NCI-H2081 (cell line): ENCODE results near the gene ADAMTSL3.
"Not testable (repeated sequence)": the region's sequence is repeated elsewhere in the genome, so short reads cannot be mapped to it uniquely, and the experiment has no call there.

Experiments
- DNase-seq, 2 experiments: peaks; one replicate each; lab custom pipeline; 2025; lab: John Stamatoyannopoulos, UW

ADAMTSL3 gene

GRCh38 chr15:83919978-83920510 is 266.1 kb downstream of the ADAMTSL3 start:
- DNase-seq, result no peak

GRCh38 chr15:83922649-83923294 is 268.8 kb downstream of the ADAMTSL3 start:
- no peak for DNase-seq

- no peak for DNase-seq
Measured at GRCh38 chr15:83926116-83926515, 272.2 kb downstream of the ADAMTSL3 start.

- DNase-seq, result no peak
Measured at GRCh38 chr15:83927704-83928391, 273.9 kb downstream of the ADAMTSL3 start.

GRCh38 chr15:83928392-83928734 is 274.4 kb downstream of the ADAMTSL3 start:
- DNase-seq, result no peak

GRCh38 chr15:83928878-83929418 is 275.0 kb downstream of the ADAMTSL3 start:
- DNase-seq, result no peak

GRCh38 chr15:83929619-83930018 is 275.7 kb downstream of the ADAMTSL3 start:
- no peak for DNase-seq

GRCh38 chr15:83930392-83931212 is 276.7 kb downstream of the ADAMTSL3 start:
- no peak for DNase-seq

- DNase-seq, result no peak
Measured at GRCh38 chr15:83935774-83936173, 281.9 kb downstream of the ADAMTSL3 start.

GRCh38 chr15:83940136-83940535 is 286.2 kb downstream of the ADAMTSL3 start:
- DNase-seq, result no peak

- no peak for DNase-seq
Measured at GRCh38 chr15:83943043-83943442, 289.1 kb downstream of the ADAMTSL3 start.

GRCh38 chr15:83943849-83944404 is 290.0 kb downstream of the ADAMTSL3 start:
- DNase-seq, result no peak

- no peak for DNase-seq
Measured at GRCh38 chr15:83947156-83947555, 293.2 kb downstream of the ADAMTSL3 start.

- no peak for DNase-seq
Measured at GRCh38 chr15:83954506-83954905, 300.6 kb downstream of the ADAMTSL3 start.

- no peak for DNase-seq
Measured at GRCh38 chr15:83955806-83956265, 301.9 kb downstream of the ADAMTSL3 start.

GRCh38 chr15:83956887-83957286 is 303.0 kb downstream of the ADAMTSL3 start:
- no peak for DNase-seq

- no peak for DNase-seq
Measured at GRCh38 chr15:83959477-83959876, 305.6 kb downstream of the ADAMTSL3 start.

GRCh38 chr15:83960192-83960829 is 306.4 kb downstream of the ADAMTSL3 start:
- DNase-seq, result no peak

- no peak for DNase-seq
Measured at GRCh38 chr15:83961311-83961710, 307.4 kb downstream of the ADAMTSL3 start.

GRCh38 chr15:83964967-83965366 is 311.0 kb downstream of the ADAMTSL3 start:
- DNase-seq, result not testable (repeated sequence)

GRCh38 chr15:83970295-83970890 is 316.5 kb downstream of the ADAMTSL3 start:
- no peak for DNase-seq
